HG03378 (cell line): Measurements from ENCODE around the gene SGSM2.
"Not testable (repeated sequence)": the region's sequence is repeated elsewhere in the genome, so short reads cannot be mapped to it uniquely, and the experiment has no call there.

Experiments used
- ATAC-seq: cut with Tn5 transposase; IDR thresholded peaks from one replicate; pipeline ENCODE4 v1.9.1; 2021; ENCODE audit warnings: mild to moderate bottlenecking, moderate library complexity; ENCODE audit not compliant: unreplicated experiment

Gene SGSM2

GRCh38 chr17:2336852-2337543, at the start of gene SGSM2:
Gene SGSM2, plus strand, starts transcription at chr17:2337501. Its CDS starts 188 bp downstream, at chr17:2337689.
- ATAC-seq, result no peak

GRCh38 chr17:2289878-2290478, 47.3 kb upstream of the SGSM2 start:
- no peak for ATAC-seq

GRCh38 chr17:2292100-2292499, 45.2 kb upstream of the SGSM2 start:
- no peak for ATAC-seq

- no peak for ATAC-seq
These were observed 41.7 kb upstream of the SGSM2 start for GRCh38 chr17:2295575-2295974.

- ATAC-seq, result no peak
These were observed 40.3 kb upstream of the SGSM2 start for GRCh38 chr17:2297023-2297422.

GRCh38 chr17:2299136-2299535, 38.2 kb upstream of the SGSM2 start:
- no peak for ATAC-seq

- ATAC-seq, result no peak
These were observed 37.5 kb upstream of the SGSM2 start for GRCh38 chr17:2299756-2300155.

- peak; percentile 10 for ATAC-seq
These were observed 34.5 kb upstream of the SGSM2 start for GRCh38 chr17:2302778-2303203.

GRCh38 chr17:2303204-2304188, 33.8 kb upstream of the SGSM2 start, which contains the start of the genes SMG6 and SRR:
Gene SMG6, minus strand, starts transcription at chr17:2303785. Its CDS starts 65 bp downstream, at chr17:2303720.
Gene SRR, plus strand, starts transcription at chr17:2303950. Its CDS starts 11,611 bp downstream, at chr17:2315561.
- peak; percentile 52 for ATAC-seq

- ATAC-seq, result no peak
These were observed 32.4 kb upstream of the SGSM2 start for GRCh38 chr17:2304931-2305330.

- ATAC-seq, result no peak
These were observed 27.8 kb upstream of the SGSM2 start for GRCh38 chr17:2309338-2310154.

- ATAC-seq, result no peak
These were observed 24.6 kb upstream of the SGSM2 start for GRCh38 chr17:2312736-2313135.

- not testable (repeated sequence) for ATAC-seq
These were observed 20.4 kb upstream of the SGSM2 start for GRCh38 chr17:2316916-2317205.

GRCh38 chr17:2317796-2318195, 19.5 kb upstream of the SGSM2 start:
- no peak for ATAC-seq

GRCh38 chr17:2319051-2319450, 18.2 kb upstream of the SGSM2 start:
- ATAC-seq, result no peak

GRCh38 chr17:2321399-2321798, 15.9 kb upstream of the SGSM2 start:
- no peak for ATAC-seq

- no peak for ATAC-seq
These were observed 13.5 kb upstream of the SGSM2 start for GRCh38 chr17:2323629-2324314.

- ATAC-seq, result no peak
These were observed 6.0 kb upstream of the SGSM2 start for GRCh38 chr17:2331303-2331702.

GRCh38 chr17:2335726-2336214, 1.5 kb upstream of the SGSM2 start:
- ATAC-seq, result no peak
